ENCODE results near the gene DENND5A. TPM values are rescaled to one million over a fixed set of nuclear protein-coding genes. Genes with fewer than 3 reads are reported as not detected.
"Not testable (repeated sequence)": the region's sequence is repeated elsewhere in the genome, so short reads cannot be mapped to it uniquely, and the experiment has no call there.

Gene DENND5A
- total and polyA plus RNA-seq, 2 donors (not counting 1 experiment from before 2014, with no cell fraction given), result 125 to 235 TPM

DNA sequence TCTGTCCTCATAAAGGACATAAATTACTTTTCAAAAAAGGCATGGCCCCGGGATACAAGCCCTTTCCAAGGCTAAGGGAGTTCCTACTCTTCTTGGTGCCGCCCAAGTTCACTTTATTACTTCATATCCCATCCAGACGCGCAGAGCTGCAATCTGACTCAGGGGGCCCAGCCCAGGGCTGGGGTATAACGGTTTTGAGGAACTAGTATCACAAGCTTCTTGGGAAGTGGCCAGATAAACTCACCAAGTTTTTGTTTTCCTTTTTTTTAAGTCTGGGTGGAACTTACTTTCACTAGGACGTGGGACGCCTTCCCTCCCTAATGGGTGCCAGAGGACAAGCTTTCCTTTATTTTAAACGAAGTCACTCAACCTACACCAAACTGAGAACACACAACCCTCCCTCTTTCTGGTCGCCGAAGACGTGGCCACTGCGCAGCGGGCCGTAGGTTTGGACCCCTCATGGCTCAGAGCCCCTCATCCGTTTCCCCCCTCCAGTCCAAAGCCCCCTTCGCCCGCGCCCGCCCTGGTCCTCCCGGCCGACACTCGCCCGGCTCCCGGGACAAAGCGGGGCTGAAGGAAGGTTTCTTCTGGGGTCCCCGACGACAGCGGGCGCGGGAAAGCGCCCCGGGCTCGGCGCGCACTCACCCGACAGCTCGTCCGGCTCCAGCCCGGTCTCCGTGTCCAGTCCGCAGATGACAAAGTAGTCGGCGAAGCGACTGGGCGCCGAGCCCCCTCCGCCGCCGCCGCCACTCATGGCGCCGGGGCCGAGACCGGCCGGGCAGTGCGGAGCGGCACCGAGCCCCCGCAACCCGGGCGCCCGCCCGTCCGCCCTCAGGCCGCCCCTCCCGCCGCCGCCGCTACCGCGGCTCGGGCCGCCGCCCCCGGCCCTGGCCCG is 587 bp downstream of the DENND5A start:
- Histone ChIP-seq H4K20me1 (ENCODE audit: control insufficient read depth, extremely low read depth, insufficient read depth, low read length) (no peaks in the 10 kb centered on the region), H3K36me3 (ENCODE audit: control insufficient read depth, insufficient read depth, low read length) (no peaks in the 10 kb centered on the region), H3K9ac (ENCODE audit: insufficient read depth, low read length) (peak overlapping the region; percentile 93), H3K79me2 (ENCODE audit: control insufficient read depth, insufficient read depth, low read length) (peaks cover 50% of the 10 kb centered on the region), H3K4me3 (replicated peaks in 1 of 4; ENCODE audit: control extremely low read depth in 1 of 4, insufficient read depth in 1 of 4, low read depth in 3 of 4, low read length in 4 of 4) (peak overlapping the region; percentile 58 to 94 (median 82)), H3K9me3 (ENCODE audit: control insufficient read depth, insufficient read depth, low read depth, low read length) (no peaks in the 10 kb centered on the region), H3K27ac (ENCODE audit: insufficient read depth, low read length) (peak overlapping the region; percentile 87), H2AFZ (ENCODE audit: low read length) (peak overlapping the region; percentile 4), H3K27me3 (ENCODE audit: control insufficient read depth, insufficient read depth, low read length) (no peaks in the 10 kb centered on the region), H3K4me1 (ENCODE audit: control insufficient read depth, extremely low read depth, insufficient read depth, low read length) (peaks cover 5% of the 10 kb centered on the region), H3K4me2 (ENCODE audit: extremely low read depth, insufficient read depth, low read length) (peak overlapping the region; percentile 69)
- TF ChIP-seq EZH2 (IDR thresholded peaks at IDR 0.05; ENCODE audit: low read length, missing control alignments), result no peak
- TF ChIP-seq, protein P1, sequence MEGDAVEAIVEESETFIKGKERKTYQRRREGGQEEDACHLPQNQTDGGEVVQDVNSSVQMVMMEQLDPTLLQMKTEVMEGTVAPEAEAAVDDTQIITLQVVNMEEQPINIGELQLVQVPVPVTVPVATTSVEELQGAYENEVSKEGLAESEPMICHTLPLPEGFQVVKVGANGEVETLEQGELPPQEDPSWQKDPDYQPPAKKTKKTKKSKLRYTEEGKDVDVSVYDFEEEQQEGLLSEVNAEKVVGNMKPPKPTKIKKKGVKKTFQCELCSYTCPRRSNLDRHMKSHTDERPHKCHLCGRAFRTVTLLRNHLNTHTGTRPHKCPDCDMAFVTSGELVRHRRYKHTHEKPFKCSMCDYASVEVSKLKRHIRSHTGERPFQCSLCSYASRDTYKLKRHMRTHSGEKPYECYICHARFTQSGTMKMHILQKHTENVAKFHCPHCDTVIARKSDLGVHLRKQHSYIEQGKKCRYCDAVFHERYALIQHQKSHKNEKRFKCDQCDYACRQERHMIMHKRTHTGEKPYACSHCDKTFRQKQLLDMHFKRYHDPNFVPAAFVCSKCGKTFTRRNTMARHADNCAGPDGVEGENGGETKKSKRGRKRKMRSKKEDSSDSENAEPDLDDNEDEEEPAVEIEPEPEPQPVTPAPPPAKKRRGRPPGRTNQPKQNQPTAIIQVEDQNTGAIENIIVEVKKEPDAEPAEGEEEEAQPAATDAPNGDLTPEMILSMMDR (conservative IDR thresholded peaks at IDR 0.05 in 1 of 2, IDR thresholded peaks at IDR 0.05 in 1 of 2; ENCODE audit: low read depth in 1 of 2, low read length in 2 of 2), result no peak
- peak; percentile 79 to 90 for DNase-seq (ENCODE audit: low read depth in 2 of 2)

DNA sequence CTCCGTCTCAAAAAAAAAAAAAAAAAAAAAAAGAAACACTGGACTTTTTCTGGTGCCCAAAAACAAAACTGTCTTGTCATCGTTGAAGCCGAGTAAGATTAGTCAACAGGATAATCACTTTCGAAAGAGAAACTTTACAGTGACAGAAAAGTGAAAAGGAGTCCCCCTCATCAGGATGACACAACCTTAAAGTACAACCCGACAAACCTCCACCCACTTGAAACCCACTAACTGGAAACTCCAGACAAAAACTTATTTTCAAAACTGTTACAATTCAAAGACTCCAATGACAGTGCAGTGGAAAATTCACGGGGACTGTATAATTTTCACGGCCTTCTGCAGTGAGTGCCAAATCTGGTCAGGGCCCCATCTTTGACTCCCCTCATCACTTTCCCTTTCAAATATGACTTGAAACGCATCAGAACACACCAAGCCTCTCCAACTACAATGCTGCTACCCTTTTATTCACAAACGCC is 1.3 kb downstream of the DENND5A start:
- H3K4me2 ChIP-seq (ENCODE audit: extremely low read depth, insufficient read depth, low read length), result peak overlapping the region; percentile 69
- H2AFZ ChIP-seq (ENCODE audit: low read length), result no peak overlapping the region
- H3K4me1 ChIP-seq (ENCODE audit: control insufficient read depth, extremely low read depth, insufficient read depth, low read length), result peaks cover 5% of the 10 kb centered on the region
- peak overlapping the region; percentile 58 to 94 (median 82) for H3K4me3 ChIP-seq (replicated peaks in 1 of 4; ENCODE audit: control extremely low read depth in 1 of 4, insufficient read depth in 1 of 4, low read depth in 3 of 4, low read length in 4 of 4)
- DNase-seq (ENCODE audit: low read depth in 2 of 2), result peak; percentile 26 to 48
- no peaks in the 10 kb centered on the region for H4K20me1 ChIP-seq (ENCODE audit: control insufficient read depth, extremely low read depth, insufficient read depth, low read length)
- peaks cover 54% of the 10 kb centered on the region for H3K79me2 ChIP-seq (ENCODE audit: control insufficient read depth, insufficient read depth, low read length)
- H3K27ac ChIP-seq (ENCODE audit: insufficient read depth, low read length), result peak overlapping the region; percentile 87
- peak overlapping the region; percentile 93 for H3K9ac ChIP-seq (ENCODE audit: insufficient read depth, low read length)
- no peaks in the 10 kb centered on the region for H3K36me3 ChIP-seq (ENCODE audit: control insufficient read depth, insufficient read depth, low read length)
- H3K27me3 ChIP-seq (ENCODE audit: control insufficient read depth, insufficient read depth, low read length), result no peaks in the 10 kb centered on the region
- no peaks in the 10 kb centered on the region for H3K9me3 ChIP-seq (ENCODE audit: control insufficient read depth, insufficient read depth, low read depth, low read length)
- no peak for TF ChIP-seq EZH2 (IDR thresholded peaks at IDR 0.05; ENCODE audit: low read length, missing control alignments)
- TF ChIP-seq, protein P1 (conservative IDR thresholded peaks at IDR 0.05 in 1 of 2, IDR thresholded peaks at IDR 0.05 in 1 of 2; ENCODE audit: low read depth in 1 of 2, low read length in 2 of 2), result no peak

DNA sequence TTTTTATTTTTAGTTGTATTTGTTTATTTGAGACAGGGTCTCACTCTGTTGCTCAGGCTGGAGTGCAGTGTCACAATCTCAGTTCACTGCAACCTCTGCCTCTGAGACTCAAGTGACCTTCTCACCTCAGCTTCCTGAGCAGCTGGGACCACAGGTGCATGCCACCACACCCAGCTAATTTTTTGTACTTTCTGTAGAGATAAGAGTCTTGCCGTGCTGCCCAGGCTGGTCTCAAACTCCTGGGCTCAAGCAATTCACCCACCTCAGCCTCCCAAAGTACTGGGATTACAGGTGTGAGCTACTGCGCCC is 4.4 kb downstream of the DENND5A start:
- not testable (repeated sequence) for H2AFZ ChIP-seq (ENCODE audit: low read length); H3K9ac ChIP-seq (ENCODE audit: insufficient read depth, low read length); H3K27ac ChIP-seq (ENCODE audit: insufficient read depth, low read length); H4K20me1 ChIP-seq (ENCODE audit: control insufficient read depth, extremely low read depth, insufficient read depth, low read length); H3K36me3 ChIP-seq (ENCODE audit: control insufficient read depth, insufficient read depth, low read length); H3K9me3 ChIP-seq (ENCODE audit: control insufficient read depth, insufficient read depth, low read depth, low read length); H3K4me3 ChIP-seq (replicated peaks in 1 of 4; ENCODE audit: control extremely low read depth in 1 of 4, insufficient read depth in 1 of 4, low read depth in 3 of 4, low read length in 4 of 4); DNase-seq (ENCODE audit: low read depth in 2 of 2); H3K27me3 ChIP-seq (ENCODE audit: control insufficient read depth, insufficient read depth, low read length); H3K4me1 ChIP-seq (ENCODE audit: control insufficient read depth, extremely low read depth, insufficient read depth, low read length); H3K4me2 ChIP-seq (ENCODE audit: extremely low read depth, insufficient read depth, low read length)
- H3K79me2 ChIP-seq (ENCODE audit: control insufficient read depth, insufficient read depth, low read length), result peaks cover 76% of the 10 kb centered on the region
